Colonic mucosa (tissue), 4 donors: ENCODE measurements around the gene PM20D1. TPM values are rescaled to one million over a fixed set of nuclear protein-coding genes. Genes with fewer than 3 reads are reported as not detected.

Experiments
- DNase-seq: peaks from one replicate; pipeline ENCODE4 v3.0.0-alpha.2; 2020
- H3K27ac ChIP-seq: fragments of 200-600 bp; one replicate; pipeline ENCODE4 v1.8.0; 2021
- H3K27me3 ChIP-seq: fragments of 200-600 bp; one replicate; pipeline ENCODE4 v1.8.0; 2021
- H3K36me3 ChIP-seq: fragments of 200-600 bp; one replicate; pipeline ENCODE4 v1.8.0; 2021
- H3K4me1 ChIP-seq: fragments of 200-600 bp; one replicate; pipeline ENCODE4 v1.8.0; 2021; ENCODE audit warnings: mild to moderate bottlenecking
- H3K4me3 ChIP-seq: fragments of 200-600 bp; one replicate; pipeline ENCODE4 v1.8.0; 2021
- H3K9ac ChIP-seq, 2 donors: one replicate each; pipeline ENCODE4 v1.7.0; 2013; ENCODE audit warnings: control low read depth in 2 of 2, low read depth in 2 of 2, low read length in 2 of 2
- H3K9me3 ChIP-seq: fragments of 200-600 bp; one replicate; pipeline ENCODE4 v1.8.0; 2021
- CTCF ChIP-seq: fragments of 200-600 bp; IDR thresholded peaks from one replicate; pipeline ENCODE4 v1.8.0; 2022; ENCODE audit warnings: antibody characterized with exemption, mild to moderate bottlenecking
- intact Hi-C: fragments of 100-400 bp; cut with DNase I; formaldehyde crosslinking; loops from one replicate; pipeline ENCODE4 v1.14.1; 2022
- total RNA-seq, 2 donors: library from RNA; stranded (reverse); fragmentation: NEBNext Ultra II Directional in 1 of 2; extraction: Animal tissue kit (Norgen Biotek cat#: 25700) in 1 of 2; gene quantifications; one replicate each; pipeline ENCODE4 v1.2.1, GENCODE V29; 2021
- donor health status: healthy.
- donor health status: DM: no; HTN: no; CAD: no.
- donor health status: DM: no; HTN: no; CAD: no.

Gene PM20D1
- total RNA-seq, 2 donors from 2014 or later: 0.27 TPM; not detected in 1

- Histone ChIP-seq H3K4me3 (peak overlapping the region; percentile 90), H3K4me1 (no peaks in the 10 kb centered on the region), H3K9me3 (no peaks in the 10 kb centered on the region), H3K27ac (peak overlapping the region; percentile 71), H3K27me3 (no peaks in the 10 kb centered on the region), H3K36me3 (no peaks in the 10 kb centered on the region), H3K9ac (peak overlapping the region; percentile 59 to 87)
- intact Hi-C loops: no loop called here
- no peak for TF ChIP-seq CTCF
- peak; percentile 25 for DNase-seq
Measured at GRCh38 chr1:205812271-205812877, 37.6 kb downstream of the PM20D1 start.

DNA sequence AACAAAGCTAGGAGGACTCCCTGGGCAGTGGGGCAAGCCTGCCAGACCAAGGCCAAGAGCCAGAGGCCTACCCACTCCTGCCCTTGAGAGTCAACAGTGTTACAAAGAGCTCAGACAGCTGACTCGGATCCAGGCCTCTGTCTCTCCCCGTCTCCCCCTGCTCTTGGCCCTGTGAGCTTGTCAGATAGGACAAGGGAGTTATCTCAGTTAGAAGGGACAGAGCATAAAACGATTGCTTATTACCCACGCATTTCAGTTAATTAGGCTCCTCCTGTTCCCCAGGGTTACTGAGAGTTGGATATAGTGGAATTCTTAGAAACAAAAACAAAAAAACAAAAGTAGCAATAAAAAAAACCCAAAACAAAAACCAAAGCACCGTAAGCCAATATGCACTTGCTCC is 38.3 kb downstream of the PM20D1 start:
- H3K9me3 ChIP-seq: no peaks in the 10 kb centered on the region
- DNase-seq: no peak
- H3K4me3 ChIP-seq: peak overlapping the region; percentile 90

DNA sequence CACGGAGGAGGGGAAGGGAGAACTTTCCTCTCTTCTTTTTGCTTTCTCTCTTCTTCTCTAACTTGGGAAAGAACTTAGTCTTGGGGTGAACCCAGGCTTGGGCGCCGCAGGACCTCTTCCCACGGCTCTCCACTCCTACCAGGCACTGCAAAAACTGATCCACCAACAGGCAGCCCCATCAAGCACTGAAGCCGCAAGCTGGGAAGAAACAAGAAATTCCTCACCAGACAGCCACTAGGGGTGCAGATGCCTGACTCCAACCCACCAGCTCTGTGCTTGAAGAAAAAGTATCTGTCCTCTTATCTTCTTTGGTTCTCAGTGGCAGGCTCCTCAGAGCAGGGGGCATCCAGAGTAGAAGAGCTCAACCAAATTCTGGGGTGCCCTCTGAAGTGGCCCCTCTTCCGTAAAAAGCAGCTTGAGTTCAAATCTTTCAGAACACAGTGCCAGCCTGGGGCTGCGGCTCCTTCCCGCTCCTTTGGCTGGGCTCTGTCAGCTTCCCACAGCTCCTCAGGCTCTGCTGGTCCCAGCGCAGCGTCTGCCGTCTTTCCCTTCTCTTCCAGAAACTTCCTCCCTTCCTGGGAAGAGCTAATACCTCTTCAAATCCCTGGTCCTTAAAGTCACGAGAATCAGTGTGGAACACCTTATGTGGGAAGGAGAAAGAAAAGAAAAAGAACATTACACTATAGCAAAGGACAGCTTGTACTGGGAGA is 39.3 kb downstream of the PM20D1 start:
- Histone ChIP-seq H3K9ac (no peak overlapping the region), H3K27me3 (no peaks in the 10 kb centered on the region), H3K4me3 (no peak overlapping the region), H3K9me3 (no peaks in the 10 kb centered on the region), H3K27ac (no peak overlapping the region), H3K36me3 (no peaks in the 10 kb centered on the region), H3K4me1 (no peaks in the 10 kb centered on the region)
- intact Hi-C loops: no loop called here
- no peak for TF ChIP-seq CTCF
- DNase-seq: no peak

More for the DNA sequence above, 38.3 kb downstream of the PM20D1 start:
- intact Hi-C loops: no loop called here
- H3K36me3 ChIP-seq: no peaks in the 10 kb centered on the region
- H3K9ac ChIP-seq: no peak overlapping the region
- no peaks in the 10 kb centered on the region for H3K4me1 ChIP-seq
- no peak overlapping the region for H3K27ac ChIP-seq
- no peaks in the 10 kb centered on the region for H3K27me3 ChIP-seq
- TF ChIP-seq CTCF: no peak

DNA sequence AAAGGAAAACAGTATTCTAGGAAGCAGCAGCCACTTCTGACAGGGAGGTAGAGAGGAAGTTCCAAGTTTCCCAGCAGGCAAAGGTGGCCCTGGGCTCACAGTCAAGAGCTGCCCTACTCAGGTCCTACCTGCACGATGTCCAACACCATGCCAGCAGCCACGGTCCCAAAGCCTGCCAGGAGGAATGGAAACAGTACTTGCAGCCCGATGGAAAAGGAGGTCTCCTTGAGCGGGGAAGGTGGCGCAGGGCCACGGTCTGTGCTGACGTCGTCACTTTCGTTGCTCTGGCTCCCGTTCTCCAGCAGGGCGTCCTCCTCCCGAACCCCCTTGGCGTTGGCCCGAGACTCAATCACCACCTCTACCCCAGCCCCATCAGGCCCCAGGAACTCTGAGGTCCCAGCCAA is 40.0 kb downstream of the PM20D1 start:
- Histone ChIP-seq H3K9me3 (no peaks in the 10 kb centered on the region), H3K4me1 (no peaks in the 10 kb centered on the region), H3K4me3 (no peak overlapping the region), H3K27me3 (no peaks in the 10 kb centered on the region), H3K9ac (no peak overlapping the region), H3K27ac (no peak overlapping the region), H3K36me3 (no peaks in the 10 kb centered on the region)
- intact Hi-C loops: no loop called here
- no peak for TF ChIP-seq CTCF
- DNase-seq: no peak

- TF ChIP-seq CTCF: no peak
- Histone ChIP-seq H3K27me3 (no peaks in the 10 kb centered on the region), H3K27ac (no peak overlapping the region), H3K36me3 (no peaks in the 10 kb centered on the region), H3K9me3 (no peaks in the 10 kb centered on the region), H3K4me3 (no peak overlapping the region), H3K9ac (no peak overlapping the region), H3K4me1 (no peaks in the 10 kb centered on the region)
- no peak for DNase-seq
- intact Hi-C loops: no loop called here
Measured at GRCh38 chr1:205809469-205809868, 40.5 kb downstream of the PM20D1 start.
